Progenitor cell of endocrine pancreas (in vitro differentiated cells): Measurements from ENCODE around the gene ALKBH2. TPM values are rescaled to one million over a fixed set of nuclear protein-coding genes. Genes with fewer than 3 reads are reported as not detected.

Experiments used
- DNase-seq: peaks from one replicate; pipeline ENCODE4 v3.0.0; 2021; ENCODE audit warnings: low spot score; ENCODE audit not compliant: unreplicated experiment
- H3K27ac Mint-ChIP-seq: 2 replicates; pipeline ENCODE4 v1.8.0; 2021; ENCODE audit warnings: mild to moderate bottlenecking, moderate library complexity, mixed read lengths
- H3K27me3 Mint-ChIP-seq: 2 replicates; pipeline ENCODE4 v1.8.0; 2021; ENCODE audit warnings: mixed read lengths
- H3K36me3 Mint-ChIP-seq: 2 replicates; pipeline ENCODE4 v1.8.0; 2022; ENCODE audit warnings: mixed read lengths; ENCODE audit not compliant: insufficient read depth
- H3K4me1 Mint-ChIP-seq: 2 replicates; pipeline ENCODE4 v1.8.0; 2021; ENCODE audit warnings: low read depth, mixed read lengths
- H3K4me3 Mint-ChIP-seq: 2 replicates; pipeline ENCODE4 v1.8.0; 2021; ENCODE audit warnings: low read depth, mild to moderate bottlenecking, moderate library complexity, mixed read lengths
- H3K9me3 Mint-ChIP-seq: 2 replicates; pipeline ENCODE4 v1.8.0; 2021; ENCODE audit warnings: low read depth, mixed read lengths
- total RNA-seq: library from RNA; stranded (reverse); gene quantifications from 2 replicates; pipeline ENCODE4 v1.2.1, GENCODE V29; 2021
- TF ChIP-seq, protein P1 (sequence below): fragments of 200-600 bp; sonication (generic); IDR thresholded peaks from one replicate; pipeline ENCODE4 v1.5.0; 2021; ENCODE audit warnings: antibody characterized with exemption, mild to moderate bottlenecking; ENCODE audit not compliant: unreplicated experiment

Gene ALKBH2
- total RNA-seq, 1 donor from 2014 or later, result 22.0 TPM

DNA sequence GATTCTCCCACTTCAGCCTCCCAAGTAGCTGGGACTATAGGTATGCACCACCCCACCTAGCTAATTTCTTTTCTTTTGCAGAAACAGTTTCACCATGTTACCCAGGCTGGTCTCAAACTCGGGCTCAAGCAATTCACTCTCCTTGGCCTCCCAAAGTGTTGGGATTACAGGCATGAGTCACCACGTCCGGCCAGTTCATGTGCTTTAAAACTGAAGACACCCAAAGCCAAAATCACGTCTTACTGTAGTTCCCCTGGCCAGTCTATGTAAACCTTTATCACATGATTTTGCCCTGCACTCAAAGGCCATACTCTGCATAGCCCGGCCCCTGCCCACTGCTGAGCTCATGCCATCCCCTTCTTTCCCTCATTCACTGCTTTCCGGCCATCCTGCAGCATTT lies 4.5 kb downstream of the ALKBH2 start:
- Mint-ChIP-seq H3K4me1 (peaks cover 12% of the 10 kb centered on the region), H3K9me3 (no peaks in the 10 kb centered on the region), H3K36me3 (peaks cover 17% of the 10 kb centered on the region), H3K27me3 (no peaks in the 10 kb centered on the region), H3K27ac (peak overlapping the region; percentile 31), H3K4me3 (no peak overlapping the region)
- no peak for DNase-seq
- TF ChIP-seq, protein P1, sequence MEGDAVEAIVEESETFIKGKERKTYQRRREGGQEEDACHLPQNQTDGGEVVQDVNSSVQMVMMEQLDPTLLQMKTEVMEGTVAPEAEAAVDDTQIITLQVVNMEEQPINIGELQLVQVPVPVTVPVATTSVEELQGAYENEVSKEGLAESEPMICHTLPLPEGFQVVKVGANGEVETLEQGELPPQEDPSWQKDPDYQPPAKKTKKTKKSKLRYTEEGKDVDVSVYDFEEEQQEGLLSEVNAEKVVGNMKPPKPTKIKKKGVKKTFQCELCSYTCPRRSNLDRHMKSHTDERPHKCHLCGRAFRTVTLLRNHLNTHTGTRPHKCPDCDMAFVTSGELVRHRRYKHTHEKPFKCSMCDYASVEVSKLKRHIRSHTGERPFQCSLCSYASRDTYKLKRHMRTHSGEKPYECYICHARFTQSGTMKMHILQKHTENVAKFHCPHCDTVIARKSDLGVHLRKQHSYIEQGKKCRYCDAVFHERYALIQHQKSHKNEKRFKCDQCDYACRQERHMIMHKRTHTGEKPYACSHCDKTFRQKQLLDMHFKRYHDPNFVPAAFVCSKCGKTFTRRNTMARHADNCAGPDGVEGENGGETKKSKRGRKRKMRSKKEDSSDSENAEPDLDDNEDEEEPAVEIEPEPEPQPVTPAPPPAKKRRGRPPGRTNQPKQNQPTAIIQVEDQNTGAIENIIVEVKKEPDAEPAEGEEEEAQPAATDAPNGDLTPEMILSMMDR, result no peak

DNA sequence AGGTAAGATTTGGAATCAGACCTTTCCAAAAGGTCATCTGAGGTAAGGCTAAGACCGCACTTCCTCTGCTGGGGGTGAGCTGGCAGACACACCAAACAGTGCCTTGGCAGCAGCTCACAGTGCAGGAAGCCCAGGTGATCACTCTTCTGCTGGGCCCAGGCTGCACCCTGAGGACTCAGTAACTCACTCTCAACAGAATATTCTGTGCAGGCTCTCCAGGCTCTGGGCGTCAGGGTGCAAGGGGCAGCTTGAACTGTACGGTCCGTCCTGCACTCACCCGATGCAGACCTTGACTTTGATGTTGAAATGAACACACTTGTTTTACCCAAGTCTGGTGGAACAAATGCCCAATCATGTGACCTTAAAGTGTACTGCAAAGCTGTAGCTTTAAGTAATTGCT lies 6.0 kb downstream of the ALKBH2 start:
- no peak for DNase-seq
- H3K36me3 Mint-ChIP-seq, result peaks cover 13% of the 10 kb centered on the region
- TF ChIP-seq, protein P1, result no peak

DNA sequence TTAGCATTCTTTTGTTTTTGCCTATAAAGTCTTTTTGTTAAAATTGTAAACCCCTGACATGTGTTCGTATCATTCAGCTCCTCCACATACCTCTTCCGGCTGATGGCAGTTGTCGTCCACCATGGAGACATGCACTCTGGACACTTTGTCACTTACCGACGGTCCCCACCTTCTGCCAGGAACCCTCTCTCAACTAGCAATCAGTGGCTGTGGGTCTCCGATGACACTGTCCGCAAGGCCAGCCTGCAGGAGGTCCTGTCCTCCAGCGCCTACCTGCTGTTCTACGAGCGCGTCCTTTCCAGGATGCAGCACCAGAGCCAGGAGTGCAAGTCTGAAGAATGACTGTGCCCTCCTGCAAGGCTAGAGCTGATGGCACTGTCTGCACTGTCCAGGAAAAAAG lies 7.7 kb downstream of the ALKBH2 start:
- Mint-ChIP-seq H3K4me3 (no peak overlapping the region), H3K27me3 (no peaks in the 10 kb centered on the region), H3K9me3 (no peaks in the 10 kb centered on the region), H3K4me1 (no peaks in the 10 kb centered on the region), H3K36me3 (peaks cover 15% of the 10 kb centered on the region), H3K27ac (no peak overlapping the region)
- TF ChIP-seq, protein P1, result no peak
- no peak for DNase-seq

More for the DNA sequence above, 6.0 kb downstream of the ALKBH2 start:
- H3K27me3 Mint-ChIP-seq, result no peaks in the 10 kb centered on the region
- H3K4me1 Mint-ChIP-seq, result peaks cover 4% of the 10 kb centered on the region
- H3K4me3 Mint-ChIP-seq, result no peak overlapping the region
- H3K9me3 Mint-ChIP-seq, result no peaks in the 10 kb centered on the region
- H3K27ac Mint-ChIP-seq, result no peak overlapping the region

DNA sequence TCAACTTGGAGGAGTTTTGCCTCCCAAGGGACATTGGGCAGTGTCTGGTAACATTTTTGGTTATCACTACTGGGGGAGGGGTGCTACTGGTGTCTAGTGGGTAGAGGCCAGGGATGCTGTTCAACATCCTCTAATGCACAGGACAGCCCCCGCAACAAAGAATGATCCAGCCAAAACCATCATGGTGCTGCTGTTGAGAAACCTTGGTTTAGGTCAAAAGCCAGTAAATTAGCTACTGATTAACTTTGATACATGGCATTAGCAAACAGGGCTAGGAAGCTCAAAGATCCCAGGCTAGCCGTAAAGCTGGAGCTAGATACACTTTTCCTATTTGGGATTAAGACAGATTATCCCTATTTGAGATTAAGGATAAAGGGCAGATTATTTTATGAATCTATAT lies 8.8 kb downstream of the ALKBH2 start:
- TF ChIP-seq, protein P1, result no peak
- Mint-ChIP-seq H3K4me1 (no peaks in the 10 kb centered on the region), H3K36me3 (peaks cover 16% of the 10 kb centered on the region), H3K4me3 (no peak overlapping the region), H3K9me3 (no peaks in the 10 kb centered on the region), H3K27ac (no peak overlapping the region), H3K27me3 (no peaks in the 10 kb centered on the region)
- DNase-seq, result no peak

DNA sequence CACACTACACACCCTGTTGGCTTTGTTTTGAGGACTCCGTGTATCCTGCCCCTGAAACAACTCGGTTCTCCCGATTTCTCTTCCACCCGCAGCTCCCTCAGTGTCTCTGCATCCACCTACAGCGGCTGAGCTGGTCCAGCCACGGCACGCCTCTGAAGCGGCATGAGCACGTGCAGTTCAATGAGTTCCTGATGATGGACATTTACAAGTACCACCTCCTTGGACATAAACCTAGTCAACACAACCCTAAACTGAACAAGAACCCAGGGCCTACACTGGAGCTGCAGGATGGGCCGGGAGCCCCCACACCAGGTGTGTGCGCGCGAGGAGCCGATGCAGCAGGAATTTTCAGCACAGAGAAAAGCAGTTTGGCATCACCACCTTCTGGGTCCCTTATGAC lies 10.5 kb downstream of the ALKBH2 start:
- no peak overlapping the region for H3K4me3 Mint-ChIP-seq
- TF ChIP-seq, protein P1, result no peak
- H3K36me3 Mint-ChIP-seq, result peaks cover 24% of the 10 kb centered on the region
- no peak for DNase-seq
- H3K4me1 Mint-ChIP-seq, result no peaks in the 10 kb centered on the region
- H3K27ac Mint-ChIP-seq, result no peak overlapping the region
- peaks cover 4% of the 10 kb centered on the region for H3K9me3 Mint-ChIP-seq
- no peaks in the 10 kb centered on the region for H3K27me3 Mint-ChIP-seq
